ENCODE results near the gene DGCR8. TPM values are rescaled to one million over a fixed set of nuclear protein-coding genes. Genes with fewer than 3 reads are reported as not detected.

DGCR8 gene
- total RNA-seq, 1 donor from 2014 or later = 93.1 TPM

DNA sequence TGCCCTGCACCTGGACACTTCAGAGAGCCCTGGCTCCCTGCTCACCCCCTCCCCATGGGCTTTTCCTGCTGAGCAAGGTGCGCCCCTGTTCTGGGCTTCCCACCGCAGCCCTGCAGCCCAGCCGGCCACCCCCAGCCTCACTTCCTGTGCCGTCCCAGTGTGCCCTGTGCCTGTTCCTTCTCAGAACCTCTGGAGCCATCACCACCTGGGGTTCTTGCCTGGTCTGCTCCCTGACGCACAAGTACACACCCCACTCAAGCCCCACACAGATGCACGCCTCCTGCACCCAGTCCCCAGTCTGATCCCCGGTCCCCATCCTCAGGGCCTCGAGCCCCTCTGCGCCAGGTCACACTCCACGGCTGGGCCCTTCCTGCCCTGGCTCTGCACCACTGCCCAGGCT, 23.9 kb upstream of the DGCR8 start:
- H3K9me3 Mint-ChIP-seq (ENCODE audit: unreplicated experiment) = no peaks in the 10 kb centered on the region
- H3K27ac Mint-ChIP-seq (ENCODE audit: unreplicated experiment) = no peak overlapping the region
- H3K36me3 Mint-ChIP-seq (ENCODE audit: unreplicated experiment) = no peaks in the 10 kb centered on the region
- TF ChIP-seq, protein P1, sequence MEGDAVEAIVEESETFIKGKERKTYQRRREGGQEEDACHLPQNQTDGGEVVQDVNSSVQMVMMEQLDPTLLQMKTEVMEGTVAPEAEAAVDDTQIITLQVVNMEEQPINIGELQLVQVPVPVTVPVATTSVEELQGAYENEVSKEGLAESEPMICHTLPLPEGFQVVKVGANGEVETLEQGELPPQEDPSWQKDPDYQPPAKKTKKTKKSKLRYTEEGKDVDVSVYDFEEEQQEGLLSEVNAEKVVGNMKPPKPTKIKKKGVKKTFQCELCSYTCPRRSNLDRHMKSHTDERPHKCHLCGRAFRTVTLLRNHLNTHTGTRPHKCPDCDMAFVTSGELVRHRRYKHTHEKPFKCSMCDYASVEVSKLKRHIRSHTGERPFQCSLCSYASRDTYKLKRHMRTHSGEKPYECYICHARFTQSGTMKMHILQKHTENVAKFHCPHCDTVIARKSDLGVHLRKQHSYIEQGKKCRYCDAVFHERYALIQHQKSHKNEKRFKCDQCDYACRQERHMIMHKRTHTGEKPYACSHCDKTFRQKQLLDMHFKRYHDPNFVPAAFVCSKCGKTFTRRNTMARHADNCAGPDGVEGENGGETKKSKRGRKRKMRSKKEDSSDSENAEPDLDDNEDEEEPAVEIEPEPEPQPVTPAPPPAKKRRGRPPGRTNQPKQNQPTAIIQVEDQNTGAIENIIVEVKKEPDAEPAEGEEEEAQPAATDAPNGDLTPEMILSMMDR (IDR thresholded peaks at IDR 0.05; ENCODE audit: partially characterized antibody, unreplicated experiment) = no peak
- no peaks in the 10 kb centered on the region for H3K4me1 Mint-ChIP-seq (ENCODE audit: low read depth, unreplicated experiment)
- H3K4me3 Mint-ChIP-seq (ENCODE audit: unreplicated experiment) = no peak overlapping the region
- DNase-seq = no peak
- peaks cover 4% of the 10 kb centered on the region for H3K27me3 Mint-ChIP-seq (ENCODE audit: unreplicated experiment)

DNA sequence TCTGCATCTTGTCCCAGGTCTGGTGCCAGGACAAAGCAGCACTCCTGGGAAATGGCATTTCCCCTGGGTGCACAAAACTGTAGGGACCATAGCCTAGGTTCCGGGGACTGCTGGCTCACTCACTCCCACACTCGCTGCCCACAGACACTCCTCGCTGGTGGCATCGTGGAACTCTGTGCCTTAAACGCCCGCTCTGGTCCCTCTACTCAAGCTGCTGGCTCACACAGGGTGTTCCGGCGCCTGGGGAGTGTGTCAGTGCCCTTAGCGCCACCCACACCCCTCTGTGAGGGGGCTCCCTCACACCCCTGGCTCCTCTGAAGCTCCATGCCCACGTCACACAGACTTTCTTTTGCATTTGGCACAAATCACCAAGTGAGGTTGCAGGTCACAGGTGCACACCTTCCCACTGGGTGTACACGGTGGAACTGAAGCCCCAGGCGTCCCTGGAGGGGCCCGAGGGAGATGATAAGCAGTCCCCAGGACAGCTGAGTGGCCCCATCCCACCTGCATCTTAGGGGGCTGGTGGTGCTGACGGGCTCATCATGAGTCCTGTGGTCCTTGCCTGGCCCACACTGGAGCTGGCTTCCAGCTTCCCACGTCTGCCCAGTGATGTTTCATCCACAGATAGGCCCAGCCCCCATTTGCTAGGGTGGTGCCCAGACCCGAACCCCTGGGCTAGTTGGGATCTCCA, 23.2 kb upstream of the DGCR8 start:
- no peaks in the 10 kb centered on the region for H3K9me3 Mint-ChIP-seq (ENCODE audit: unreplicated experiment)
- DNase-seq = no peak
- H3K27ac Mint-ChIP-seq (ENCODE audit: unreplicated experiment) = no peak overlapping the region
- H3K27me3 Mint-ChIP-seq (ENCODE audit: unreplicated experiment) = peaks cover 4% of the 10 kb centered on the region
- TF ChIP-seq, protein P1 (IDR thresholded peaks at IDR 0.05; ENCODE audit: partially characterized antibody, unreplicated experiment) = no peak
- no peak overlapping the region for H3K4me3 Mint-ChIP-seq (ENCODE audit: unreplicated experiment)
- no peaks in the 10 kb centered on the region for H3K4me1 Mint-ChIP-seq (ENCODE audit: low read depth, unreplicated experiment)
- no peaks in the 10 kb centered on the region for H3K36me3 Mint-ChIP-seq (ENCODE audit: unreplicated experiment)

DNA sequence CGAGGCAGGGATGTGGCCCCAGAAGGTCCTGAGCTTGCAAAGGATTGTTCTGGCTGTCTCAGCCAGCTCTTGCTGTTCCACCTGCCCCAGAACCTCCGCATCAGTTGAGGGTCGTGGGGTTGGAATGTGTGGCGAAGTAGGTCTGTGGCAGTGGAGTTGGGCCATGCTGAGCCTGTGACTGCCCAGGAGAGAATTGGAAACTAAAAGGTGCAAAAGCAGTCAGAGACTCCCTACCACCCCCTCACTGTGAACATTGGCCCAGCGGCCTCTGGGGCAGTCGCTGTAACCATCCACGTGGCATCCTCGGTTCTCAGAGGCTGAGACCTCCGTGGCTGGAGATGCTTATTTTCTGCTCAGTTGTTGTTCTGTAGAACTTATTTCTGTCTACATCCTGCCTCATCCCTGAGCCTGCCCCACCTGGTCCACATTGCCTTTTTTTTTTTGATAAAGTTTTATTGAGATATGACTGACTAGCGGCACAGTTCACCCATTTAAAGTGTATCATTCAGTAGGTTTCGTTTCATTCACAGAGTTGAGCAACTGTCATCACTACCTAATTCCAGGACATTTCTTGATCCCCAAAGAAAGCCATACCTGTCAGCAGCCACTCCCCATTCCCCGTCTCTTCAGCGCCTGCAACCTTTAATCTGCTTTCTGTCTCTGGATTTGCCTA, 22.3 kb upstream of the DGCR8 start:
- no peaks in the 10 kb centered on the region for H3K9me3 Mint-ChIP-seq (ENCODE audit: unreplicated experiment)
- H3K27ac Mint-ChIP-seq (ENCODE audit: unreplicated experiment) = no peak overlapping the region
- H3K36me3 Mint-ChIP-seq (ENCODE audit: unreplicated experiment) = no peaks in the 10 kb centered on the region
- no peak overlapping the region for H3K4me3 Mint-ChIP-seq (ENCODE audit: unreplicated experiment)
- no peaks in the 10 kb centered on the region for H3K4me1 Mint-ChIP-seq (ENCODE audit: low read depth, unreplicated experiment)
- TF ChIP-seq, protein P1 (IDR thresholded peaks at IDR 0.05; ENCODE audit: partially characterized antibody, unreplicated experiment) = no peak
- peaks cover 5% of the 10 kb centered on the region for H3K27me3 Mint-ChIP-seq (ENCODE audit: unreplicated experiment)
- no peak for DNase-seq

DNA sequence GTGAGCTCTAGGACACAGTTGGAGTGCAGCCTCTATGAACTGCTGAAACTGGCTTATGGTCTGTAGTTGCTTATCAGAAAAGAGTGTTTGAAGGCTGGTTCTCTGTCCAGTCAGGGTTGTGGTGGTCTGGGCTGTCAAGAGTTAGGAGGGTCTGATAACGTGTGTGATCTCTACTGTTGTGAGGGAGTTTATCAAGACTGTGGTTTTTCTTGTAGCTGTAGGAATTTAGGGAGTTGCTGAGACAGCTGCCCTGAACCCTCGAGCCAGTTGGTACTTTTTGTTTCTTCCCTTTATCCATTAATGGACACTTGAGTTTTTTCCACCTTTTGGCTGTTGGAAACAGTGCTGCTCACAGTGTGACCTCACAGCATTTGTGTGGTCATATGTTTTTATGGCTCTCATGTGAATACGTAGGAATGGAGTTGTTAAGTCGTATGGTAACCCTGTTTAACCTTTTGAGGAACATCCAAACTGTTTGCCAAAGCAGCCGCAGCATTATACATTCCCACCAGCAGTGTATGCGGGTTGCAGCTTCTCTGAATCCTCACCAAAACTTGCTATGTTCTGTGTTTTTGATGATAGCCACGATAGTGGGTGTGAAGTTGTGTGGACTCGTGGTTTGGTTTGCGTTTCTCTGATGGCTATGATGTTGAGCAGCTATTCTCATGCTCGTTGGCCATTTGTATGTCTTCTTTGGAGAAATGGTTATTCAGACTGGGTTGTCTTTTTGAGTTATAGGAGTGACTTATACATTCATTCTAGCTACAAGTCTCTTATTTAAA, 20.9 kb upstream of the DGCR8 start:
- no peaks in the 10 kb centered on the region for H3K4me1 Mint-ChIP-seq (ENCODE audit: low read depth, unreplicated experiment)
- H3K9me3 Mint-ChIP-seq (ENCODE audit: unreplicated experiment) = peaks cover 3% of the 10 kb centered on the region
- H3K36me3 Mint-ChIP-seq (ENCODE audit: unreplicated experiment) = no peaks in the 10 kb centered on the region
- H3K27ac Mint-ChIP-seq (ENCODE audit: unreplicated experiment) = no peak overlapping the region
- DNase-seq = no peak
- TF ChIP-seq, protein P1 (IDR thresholded peaks at IDR 0.05; ENCODE audit: partially characterized antibody, unreplicated experiment) = no peak
- no peak overlapping the region for H3K4me3 Mint-ChIP-seq (ENCODE audit: unreplicated experiment)
- H3K27me3 Mint-ChIP-seq (ENCODE audit: unreplicated experiment) = peaks cover 7% of the 10 kb centered on the region

Measured in glutamatergic neuron (in vitro differentiated cells).